HUES64 (cell line): ENCODE results near the gene AOC2.
A peak's percentile ranks its signal among the peaks of the same experiment; 100 is the strongest.
"Not testable (repeated sequence)": the region's sequence is repeated elsewhere in the genome, so short reads cannot be mapped to it uniquely, and the experiment has no call there.

Source experiments
- H3K27ac ChIP-seq: 2 replicates; pipeline ENCODE4 v1.7.0; 2013; ENCODE audit warnings: low read depth, low read length, inconsistent platforms
- H3K27me3 ChIP-seq: 2 replicates; pipeline ENCODE4 v1.6.1; 2013; ENCODE audit warnings: mild to moderate bottlenecking, low read length; ENCODE audit not compliant: insufficient read depth
- H3K36me3 ChIP-seq: 2 replicates; pipeline ENCODE4 v1.6.1; 2013; ENCODE audit warnings: mild to moderate bottlenecking, low read length; ENCODE audit not compliant: insufficient read depth
- H3K4me1 ChIP-seq: 2 replicates; pipeline ENCODE4 v1.6.1; 2013; ENCODE audit warnings: mild to moderate bottlenecking, low read length, moderate library complexity; ENCODE audit not compliant: insufficient read depth
- H3K4me3 ChIP-seq: 2 replicates; pipeline ENCODE4 v1.5.1; 2013; ENCODE audit warnings: mild to moderate bottlenecking, low read length, moderate library complexity
- H3K9ac ChIP-seq: 2 replicates; pipeline ENCODE4 v1.6.1; 2013; ENCODE audit warnings: mild to moderate bottlenecking, low read depth, low read length
- H3K9me3 ChIP-seq: 2 replicates; pipeline ENCODE4 v1.6.1; 2013; ENCODE audit warnings: low read depth, low read length; ENCODE audit not compliant: insufficient read depth
- WGBS: fragments of 150-250, 120-280 bp; methylation state at CpG from one replicate; pipeline ENCODE4 v1.1.7; 2013; ENCODE audit warnings: missing lambda C conversion rate; 5-methylcytosine and 5-hydroxymethylcytosine counted together

Gene AOC2

GRCh38 chr17:42886283-42887176 is 42.1 kb downstream of the AOC2 start:
- WGBS: 91% methylated on average over 14 of the region's 15 CpGs
- Histone ChIP-seq H3K9ac (no peak overlapping the region), H3K27me3 (no peaks in the 10 kb centered on the region), H3K27ac (no peak overlapping the region), H3K4me3 (no peak overlapping the region), H3K36me3 (no peaks in the 10 kb centered on the region), H3K4me1 (peaks cover 6% of the 10 kb centered on the region), H3K9me3 (no peaks in the 10 kb centered on the region)

- Histone ChIP-seq H3K27me3 (no peaks in the 10 kb centered on the region), H3K9me3 (no peaks in the 10 kb centered on the region), H3K9ac (no peak overlapping the region), H3K27ac (no peak overlapping the region), H3K36me3 (no peaks in the 10 kb centered on the region), H3K4me1 (peaks cover 17% of the 10 kb centered on the region), H3K4me3 (no peak overlapping the region)
- 93% methylated on average over 7 of the region's 7 CpGs for WGBS
Measured at GRCh38 chr17:42889809-42890208, 45.4 kb downstream of the AOC2 start.

GRCh38 chr17:42891539-42892152 is 47.3 kb downstream of the AOC2 start:
- H3K9me3 ChIP-seq: no peaks in the 10 kb centered on the region
- H3K4me3 ChIP-seq: no peak overlapping the region
- peaks cover 17% of the 10 kb centered on the region for H3K4me1 ChIP-seq
- 39% methylated on average over 9 of the region's 10 CpGs for WGBS
- H3K9ac ChIP-seq: peak overlapping the region; percentile 20; the same call in 1 of the 2 replicates
- peak overlapping the region; percentile 46; the same call in 1 of the 2 replicates for H3K27ac ChIP-seq
- no peaks in the 10 kb centered on the region for H3K27me3 ChIP-seq
- no peaks in the 10 kb centered on the region for H3K36me3 ChIP-seq

- H3K4me1 ChIP-seq: peaks cover 17% of the 10 kb centered on the region
- WGBS: 78% methylated on average over 4 of the region's 4 CpGs
- H3K27me3 ChIP-seq: no peaks in the 10 kb centered on the region
- H3K9me3 ChIP-seq: no peaks in the 10 kb centered on the region
- H3K36me3 ChIP-seq: no peaks in the 10 kb centered on the region
- H3K9ac ChIP-seq: no peak overlapping the region
- no peak overlapping the region for H3K4me3 ChIP-seq
- no peak overlapping the region for H3K27ac ChIP-seq
Measured at GRCh38 chr17:42893359-42893758, 49.0 kb downstream of the AOC2 start.

GRCh38 chr17:42894283-42895184 is 50.2 kb downstream of the AOC2 start:
- no peak overlapping the region for H3K9ac ChIP-seq
- H3K36me3 ChIP-seq: no peaks in the 10 kb centered on the region
- H3K9me3 ChIP-seq: no peaks in the 10 kb centered on the region
- H3K4me1 ChIP-seq: peaks cover 17% of the 10 kb centered on the region
- no peak overlapping the region for H3K27ac ChIP-seq
- H3K27me3 ChIP-seq: no peaks in the 10 kb centered on the region
- no peak overlapping the region for H3K4me3 ChIP-seq
- WGBS: 91% methylated on average over 12 of the region's 12 CpGs

- Histone ChIP-seq H3K36me3 (no peaks in the 10 kb centered on the region), H3K4me3 (no peak overlapping the region), H3K27ac (no peak overlapping the region), H3K27me3 (no peaks in the 10 kb centered on the region), H3K9ac (no peak overlapping the region), H3K4me1 (peaks cover 17% of the 10 kb centered on the region), H3K9me3 (no peaks in the 10 kb centered on the region)
- 80% methylated on average over 2 of the region's 2 CpGs for WGBS
Measured at GRCh38 chr17:42895185-42895555, 50.8 kb downstream of the AOC2 start.

- H3K4me3 ChIP-seq: no peak overlapping the region
- no peaks in the 10 kb centered on the region for H3K36me3 ChIP-seq
- H3K27ac ChIP-seq: no peak overlapping the region
- H3K27me3 ChIP-seq: no peaks in the 10 kb centered on the region
- H3K4me1 ChIP-seq: peaks cover 2% of the 10 kb centered on the region
- WGBS: 92% methylated on average over 7 of the region's 7 CpGs
- no peak overlapping the region for H3K9ac ChIP-seq
- H3K9me3 ChIP-seq: no peaks in the 10 kb centered on the region
Measured at GRCh38 chr17:42898147-42898811, 53.9 kb downstream of the AOC2 start.

- H3K27ac ChIP-seq, H3K4me3 ChIP-seq, H3K9me3 ChIP-seq, H3K27me3 ChIP-seq, H3K9ac ChIP-seq, H3K36me3 ChIP-seq, H3K4me1 ChIP-seq: not testable (repeated sequence)
- 94% methylated on average over 3 of the region's 3 CpGs for WGBS
Measured at GRCh38 chr17:42899981-42900380, 55.6 kb downstream of the AOC2 start.
